H1 (cell line): ENCODE data around the gene KCNH1. TPM values are rescaled to one million over a fixed set of nuclear protein-coding genes. Genes with fewer than 3 reads are reported as not detected.

Experiments
- CTCF ChIA-PET: fragments of 300-600 bp; sonication (Branson Sonifier 250); formaldehyde crosslinking; loops from one replicate; lab custom pipeline; 2021; ENCODE audit not compliant: partially characterized antibody; lab: Charles Lee
- POLR2A ChIA-PET: fragments of 300-600 bp; sonication (Branson Sonifier 250); formaldehyde crosslinking; loops from one replicate; lab custom pipeline; 2021; ENCODE audit warnings: inconsistent platforms; ENCODE audit not compliant: partially characterized antibody; lab: Charles Lee
- DNase-seq, 2 experiments: peaks; one replicate each; pipeline versions ENCODE4 v3.0.0 to v3.0.0-alpha.2; 2010 to 2022; ENCODE audit warnings: low spot score in 2 of 2, low read depth in 1 of 2, mixed read lengths in 1 of 2
- FAIRE-seq: peaks from 2 replicates; lab custom pipeline; 2011; peaks lifted over from hg19 to GRCh38; lab: Jason Lieb, UNC
- H2AFZ ChIP-seq: 2 replicates; pipeline ENCODE4 v1.8.1; 2012; ENCODE audit warnings: low read length, inconsistent platforms
- H2AK5ac ChIP-seq: 2 replicates; pipeline ENCODE4 v1.6.1; 2013; ENCODE audit warnings: low read depth, low read length
- H2BK120ac ChIP-seq: replicated peaks from 2 replicates; pipeline ENCODE3; 2013; ENCODE audit warnings: low read depth, low read length, inconsistent platforms
- H2BK12ac ChIP-seq: 2 replicates; pipeline ENCODE4 v1.6.1; 2013; ENCODE audit warnings: low read depth, low read length
- H2BK15ac ChIP-seq: 2 replicates; pipeline ENCODE4 v1.6.1; 2013; ENCODE audit warnings: low read length
- H2BK20ac ChIP-seq: 2 replicates; pipeline ENCODE4 v1.6.1; 2013; ENCODE audit warnings: low read length
- H2BK5ac ChIP-seq: 2 replicates; pipeline ENCODE4 v1.6.1; 2013; ENCODE audit warnings: low read depth, low read length
- H3K14ac ChIP-seq: 2 replicates; pipeline ENCODE4 v1.6.1; 2013; ENCODE audit warnings: inconsistent platforms; ENCODE audit not compliant: insufficient read length
- H3K18ac ChIP-seq: 2 replicates; pipeline ENCODE4 v1.6.1; 2013; ENCODE audit warnings: low read length; ENCODE audit errors: extremely low read depth
- H3K23ac ChIP-seq: 2 replicates; pipeline ENCODE4 v1.6.1; 2013; ENCODE audit warnings: inconsistent platforms; ENCODE audit not compliant: insufficient read length
- H3K23me2 ChIP-seq: 2 replicates; pipeline ENCODE4 v1.6.1; 2013; ENCODE audit warnings: low read depth, low read length
- H3K27ac ChIP-seq: 2 replicates; pipeline ENCODE4 v1.6.1; 2011; ENCODE audit warnings: low read depth, low read length, inconsistent platforms
- H3K27me3 ChIP-seq, 4 experiments: replicated peaks in 1 of 4; 1 replicate in 1 of 4; 2 replicates in 3 of 4; pipeline versions ENCODE4 v1.6.1 to v1.8.1; 2011 to 2013; ENCODE audit warnings: low read length in 3 of 4, mild to moderate bottlenecking in 3 of 4, inconsistent platforms in 2 of 4, mixed read lengths in 2 of 4, moderate library complexity in 1 of 4; ENCODE audit not compliant: control insufficient read depth in 3 of 4, insufficient read depth in 3 of 4; ENCODE audit errors: extremely low read depth in 1 of 4
- H3K36me3 ChIP-seq, 4 experiments: 2 replicates each; pipeline versions ENCODE4 v1.6.1 to v1.8.1; 2011 to 2013; ENCODE audit warnings: mild to moderate bottlenecking in 4 of 4, low read length in 3 of 4, moderate library complexity in 2 of 4, control low read depth in 1 of 4, inconsistent platforms in 1 of 4; ENCODE audit not compliant: insufficient read depth in 4 of 4, control insufficient read depth in 2 of 4
- H3K4ac ChIP-seq: replicated peaks from 2 replicates; pipeline ENCODE3; 2013; ENCODE audit warnings: low read length, low read depth, mixed read lengths, inconsistent platforms; ENCODE audit not compliant: insufficient read length
- H3K4me1 ChIP-seq, 4 experiments: replicated peaks in 1 of 4; 1 replicate in 1 of 4; 2 replicates in 3 of 4; pipeline versions ENCODE4 v1.6.1 to v1.8.1; 2011 to 2013; ENCODE audit warnings: low read length in 3 of 4, inconsistent platforms in 2 of 4, mixed read lengths in 1 of 4; ENCODE audit not compliant: insufficient read depth in 4 of 4, control insufficient read depth in 3 of 4
- H3K4me2 ChIP-seq, 2 experiments: 2 replicates each; pipeline versions ENCODE4 v1.6.1 to v1.8.1; 2011 to 2013; ENCODE audit warnings: low read depth in 2 of 2, low read length in 2 of 2, control low read depth in 1 of 2, inconsistent platforms in 1 of 2, mild to moderate bottlenecking in 1 of 2; ENCODE audit not compliant: insufficient read depth in 1 of 2
- H3K4me3 ChIP-seq, 4 experiments: fragments of 200-600, 300-600 bp in 1 of 4; sonication (generic), shearing (Covaris generic), sonication (Bioruptor Twin) in 1 of 4; 2 replicates each; pipeline versions ENCODE4 v1.5.1 to v1.8.1; 2011 to 2016; ENCODE audit warnings: low read length in 4 of 4, low read depth in 3 of 4, control low read depth in 2 of 4, inconsistent platforms in 2 of 4, mild to moderate bottlenecking in 2 of 4, mixed read lengths in 1 of 4, moderate library complexity in 1 of 4; ENCODE audit not compliant: insufficient read depth in 2 of 4; ENCODE audit errors: extremely low read depth in 1 of 4
- H3K56ac ChIP-seq: replicated peaks from 2 replicates; pipeline ENCODE3; 2013; ENCODE audit warnings: low read depth, mild to moderate bottlenecking, mixed read lengths, low read length, inconsistent platforms; ENCODE audit not compliant: insufficient read length
- H3K79me1 ChIP-seq: 2 replicates; pipeline ENCODE4 v1.6.1; 2013; ENCODE audit warnings: low read depth, low read length, control low read depth
- H3K79me2 ChIP-seq, 2 experiments: 2 replicates each; pipeline versions ENCODE4 v1.6.1 to v1.8.1; 2012 to 2013; ENCODE audit warnings: low read length in 2 of 2, mild to moderate bottlenecking in 2 of 2, inconsistent platforms in 1 of 2; ENCODE audit not compliant: insufficient read depth in 2 of 2, control insufficient read depth in 1 of 2
- H3K9ac ChIP-seq, 4 experiments: replicated peaks in 1 of 4; 1 replicate in 1 of 4; 2 replicates in 3 of 4; pipeline versions ENCODE4 v1.6.1 to v1.8.1; 2011 to 2013; ENCODE audit warnings: low read depth in 3 of 4, low read length in 3 of 4, control low read depth in 2 of 4, mild to moderate bottlenecking in 2 of 4, moderate library complexity in 2 of 4, inconsistent platforms in 1 of 4; ENCODE audit errors: extremely low read depth in 1 of 4
- H3K9me3 ChIP-seq, 2 experiments: 2 replicates each; pipeline versions ENCODE4 v1.6.1 to v1.8.1; 2012 to 2013; ENCODE audit warnings: mild to moderate bottlenecking in 2 of 2, moderate library complexity in 2 of 2, control low read depth in 1 of 2, inconsistent platforms in 1 of 2, low read depth in 1 of 2, low read length in 1 of 2, mixed read lengths in 1 of 2; ENCODE audit not compliant: insufficient read depth in 2 of 2
- H4K20me1 ChIP-seq, 2 experiments: replicated peaks in 1 of 2; 2 replicates each; pipeline versions ENCODE3 to v1.8.1; 2011 to 2013; ENCODE audit warnings: inconsistent platforms in 2 of 2, low read length in 2 of 2, mild to moderate bottlenecking in 1 of 2; ENCODE audit not compliant: insufficient read depth in 2 of 2, control insufficient read depth in 1 of 2
- H4K5ac ChIP-seq: 2 replicates; pipeline ENCODE4 v1.6.1; 2013; ENCODE audit warnings: low read length, low read depth, mixed read lengths, inconsistent platforms; ENCODE audit not compliant: insufficient read length
- H4K8ac ChIP-seq: 2 replicates; pipeline ENCODE4 v1.8.0; 2013; ENCODE audit warnings: mild to moderate bottlenecking, moderate library complexity, low read length, inconsistent platforms; ENCODE audit not compliant: insufficient read depth; ENCODE audit errors: extremely low read depth
- H4K91ac ChIP-seq: replicated peaks from 2 replicates; pipeline ENCODE3; 2013; ENCODE audit warnings: low read length, mixed read lengths, inconsistent platforms; ENCODE audit not compliant: insufficient read length
- BRCA1 ChIP-seq: IDR thresholded peaks from 2 replicates; pipeline ENCODE4 v1.6.1; 2012; ENCODE audit warnings: low read depth, low read length, improper control_type of control experiment
- HDAC2 ChIP-seq, 2 experiments: fragments of 300-600 bp in 1 of 2; sonication (generic) in 1 of 2; IDR thresholded peaks; 2 replicates each; pipeline ENCODE4 v1.6.1; 2011 to 2012; ENCODE audit warnings: low read depth in 2 of 2, low read length in 2 of 2, mild to moderate bottlenecking in 2 of 2, moderate library complexity in 2 of 2, borderline replicate concordance in 1 of 2, inconsistent platforms in 1 of 2
- KDM5A ChIP-seq: fragments of 200-600 bp; IDR thresholded peaks from 2 replicates; pipeline ENCODE4 v1.7.1; 2012; ENCODE audit warnings: mild to moderate bottlenecking, low read length, inconsistent platforms, mixed read lengths
- NRF1 ChIP-seq: IDR thresholded peaks from 2 replicates; pipeline ENCODE4 v1.6.1; 2011; ENCODE audit warnings: mild to moderate bottlenecking, low read depth, low read length, improper control_type of control experiment
- RBBP5 ChIP-seq: IDR thresholded peaks from 2 replicates; pipeline ENCODE4 v1.7.1; 2012; ENCODE audit warnings: low read depth, mild to moderate bottlenecking, inconsistent platforms, low read length, moderate library complexity, borderline replicate concordance
- WGBS, 2 experiments: shearing (Covaris generic) in 1 of 2; methylation state at CpG; one replicate each; pipeline versions ENCODE4 v1.1.6 to v1.1.7; 2013 to 2015; ENCODE audit warnings: low lambda C conversion rate in 2 of 2, mixed read lengths in 2 of 2, inconsistent platforms in 1 of 2, low coverage in 1 of 2, missing lambda C conversion rate in 1 of 2; ENCODE audit not compliant: insufficient replicate concordance in 2 of 2, insufficient coverage in 1 of 2, insufficient read length in 1 of 2; ENCODE audit errors: extremely low coverage in 1 of 2, missing lambda C conversion rate in 1 of 2; 5-methylcytosine and 5-hydroxymethylcytosine counted together
- polyA plus RNA-seq, 7 experiments: library from polyadenylated mRNA; depleted of rRNA in 3 of 7; stranded (reverse) in 5 of 7; unstranded in 2 of 7; fragments of >200 nt in 5 of 7; fragments of 200-250 nt in 2 of 7; gene quantifications; 1 replicate in 5 of 7; 2 replicates in 1 of 7; 4 replicates in 1 of 7; pipeline versions ENCODE4 v1.2.1 to v1.2.3, GENCODE V29; 2011 to 2013; ENCODE audit warnings: missing spikeins in 2 of 7, mixed read lengths in 2 of 7
- total RNA-seq: library from RNA; stranded (reverse); fragmentation: NEBNext Ultra II Directional; extraction: Animal tissue kit (Norgen Biotek cat#: 25700); gene quantifications from 2 replicates; pipeline ENCODE4 v1.2.1, GENCODE V29; 2021
- TF ChIP-seq, protein P1 (sequence below): IDR thresholded peaks from 2 replicates; pipeline ENCODE4 v1.6.1; 2012; ENCODE audit warnings: low read length, inconsistent platforms

Gene KCNH1
- total and polyA plus RNA-seq, 2 of the 8 experiments (the other 6 are each of a cell fraction or from before 2014, with no cell fraction given) = 0.27 to 0.34 TPM

DNA sequence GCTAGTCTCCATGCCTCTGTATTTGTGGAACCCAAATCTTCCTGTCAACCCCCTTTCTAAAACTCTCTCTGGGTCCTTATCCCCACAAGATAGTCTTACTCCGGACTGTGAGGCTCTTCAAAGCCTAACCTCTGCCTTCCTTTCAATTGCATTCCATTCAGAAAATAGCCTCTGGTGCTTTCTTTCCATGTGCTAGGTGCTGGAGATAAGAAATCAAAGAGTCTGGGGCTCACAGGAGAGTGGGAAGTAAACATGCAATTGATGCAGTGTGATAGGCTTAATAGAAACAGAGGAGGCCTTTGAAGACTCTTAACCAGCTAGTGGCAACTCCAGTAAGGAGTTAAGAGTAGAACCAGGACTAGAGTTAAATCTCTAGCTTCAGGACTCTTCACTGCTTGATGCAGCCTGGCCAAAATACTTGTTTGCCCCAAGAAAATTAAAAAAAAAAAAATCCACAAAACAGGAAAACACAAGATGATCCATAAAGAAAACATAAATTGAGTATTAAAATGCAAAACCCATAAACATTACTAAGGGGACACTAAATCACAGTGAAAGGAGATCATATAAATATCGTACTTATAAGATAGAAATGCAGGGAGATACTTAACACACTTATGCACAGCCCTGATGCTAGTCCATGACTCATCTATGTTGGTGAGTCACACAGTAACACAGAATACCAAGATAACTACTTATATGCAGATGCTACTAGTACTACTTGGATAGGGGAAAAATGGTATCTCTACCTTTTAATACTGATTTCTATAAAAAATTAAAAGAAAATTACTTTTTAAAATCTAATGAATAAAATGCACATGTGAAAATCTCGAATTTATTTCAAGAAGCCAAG, 341.5 kb downstream of the KCNH1 start:
- H3K4me1 ChIP-seq = no peaks in the 10 kb centered on the region
- H2BK20ac ChIP-seq = no peak overlapping the region
- H3K27me3 ChIP-seq = no peaks in the 10 kb centered on the region
- no peak overlapping the region for H3K23ac ChIP-seq
- no peak overlapping the region for H2AK5ac ChIP-seq
- H3K27ac ChIP-seq = no peak overlapping the region
- POLR2A ChIA-PET = no interaction called here
- H4K5ac ChIP-seq = no peak overlapping the region
- H3K79me1 ChIP-seq = no peaks in the 10 kb centered on the region
- no peaks in the 10 kb centered on the region for H3K79me2 ChIP-seq
- H2BK5ac ChIP-seq = no peak overlapping the region
- no peak overlapping the region for H3K14ac ChIP-seq
- H2AFZ ChIP-seq = no peak overlapping the region
- H4K20me1 ChIP-seq = no peaks in the 10 kb centered on the region
- DNase-seq = no peak
- no peaks in the 10 kb centered on the region for H3K23me2 ChIP-seq
- H3K9me3 ChIP-seq = no peaks in the 10 kb centered on the region
- TF ChIP-seq HDAC2 (IDR thresholded peaks at IDR 0.05; ENCODE audit: borderline replicate concordance in 1 of 2, low read depth in 2 of 2, low read length in 2 of 2) = no peak
- no peak for TF ChIP-seq BRCA1
- TF ChIP-seq, protein P1, sequence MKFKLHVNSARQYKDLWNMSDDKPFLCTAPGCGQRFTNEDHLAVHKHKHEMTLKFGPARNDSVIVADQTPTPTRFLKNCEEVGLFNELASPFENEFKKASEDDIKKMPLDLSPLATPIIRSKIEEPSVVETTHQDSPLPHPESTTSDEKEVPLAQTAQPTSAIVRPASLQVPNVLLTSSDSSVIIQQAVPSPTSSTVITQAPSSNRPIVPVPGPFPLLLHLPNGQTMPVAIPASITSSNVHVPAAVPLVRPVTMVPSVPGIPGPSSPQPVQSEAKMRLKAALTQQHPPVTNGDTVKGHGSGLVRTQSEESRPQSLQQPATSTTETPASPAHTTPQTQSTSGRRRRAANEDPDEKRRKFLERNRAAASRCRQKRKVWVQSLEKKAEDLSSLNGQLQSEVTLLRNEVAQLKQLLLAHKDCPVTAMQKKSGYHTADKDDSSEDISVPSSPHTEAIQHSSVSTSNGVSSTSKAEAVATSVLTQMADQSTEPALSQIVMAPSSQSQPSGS = no peak
- TF ChIP-seq RBBP5 = no peak
- no peak for TF ChIP-seq KDM5A
- TF ChIP-seq NRF1 = no peak
- no peak overlapping the region for H3K18ac ChIP-seq
- FAIRE-seq = no peak
- no peak overlapping the region for H3K4me3 ChIP-seq
- H3K9ac ChIP-seq = no peak overlapping the region
- no peaks in the 10 kb centered on the region for H3K36me3 ChIP-seq
- no peak overlapping the region for H2BK120ac ChIP-seq
- no peak overlapping the region for H2BK12ac ChIP-seq
- H2BK15ac ChIP-seq = no peak overlapping the region
- H3K56ac ChIP-seq = no peak overlapping the region
- H3K4ac ChIP-seq = no peak overlapping the region
- H4K8ac ChIP-seq = no peak overlapping the region
- no peak overlapping the region for H3K4me2 ChIP-seq
- no peak overlapping the region for H4K91ac ChIP-seq
- CTCF ChIA-PET = no interaction called here
- WGBS, 2 experiments = 85% methylated on average over 3 of the region's 3 CpGs; no CpG with 5 or more reads in 1 of the 2 experiments
